H9 (cell line): ENCODE measurements around the gene FASLG. TPM values are rescaled to one million over a fixed set of nuclear protein-coding genes. Genes with fewer than 3 reads are reported as not detected.

Experiments
- DNase-seq: peaks from one replicate; pipeline ENCODE4 v3.0.0-alpha.2; 2017
- H2AFZ ChIP-seq: one replicate; pipeline ENCODE4 v1.6.1; 2013; ENCODE audit warnings: mild to moderate bottlenecking, low read length, control low read depth, moderate library complexity
- H2AK5ac ChIP-seq: 2 replicates; pipeline ENCODE4 v1.6.1; 2013; ENCODE audit warnings: low read length, control low read depth, mixed read lengths; ENCODE audit not compliant: insufficient read length
- H2BK120ac ChIP-seq: one replicate; pipeline ENCODE4 v1.6.1; 2013; ENCODE audit warnings: low read depth, mild to moderate bottlenecking, low read length, control low read depth, inconsistent platforms; ENCODE audit not compliant: poor library complexity, severe bottlenecking
- H2BK12ac ChIP-seq: 2 replicates; pipeline ENCODE4 v1.6.1; 2013; ENCODE audit warnings: low read length, control low read depth, mixed read lengths, low read depth; ENCODE audit not compliant: insufficient read length
- H2BK15ac ChIP-seq: 2 replicates; pipeline ENCODE4 v1.6.1; 2013; ENCODE audit warnings: low read depth, low read length, control low read depth
- H2BK20ac ChIP-seq: one replicate; pipeline ENCODE4 v1.6.1; 2013; ENCODE audit warnings: low read depth, mild to moderate bottlenecking, low read length, control low read depth, inconsistent platforms; ENCODE audit not compliant: poor library complexity, severe bottlenecking
- H2BK5ac ChIP-seq: 2 replicates; pipeline ENCODE4 v1.6.1; 2013; ENCODE audit warnings: low read length, control low read depth, mixed read lengths; ENCODE audit not compliant: insufficient read length
- H3K14ac ChIP-seq: 2 replicates; pipeline ENCODE4 v1.6.1; 2013; ENCODE audit warnings: low read length, control low read depth; ENCODE audit not compliant: insufficient read depth
- H3K18ac ChIP-seq: 2 replicates; pipeline ENCODE4 v1.6.1; 2013; ENCODE audit warnings: low read depth, mild to moderate bottlenecking, mixed read lengths, low read length, control low read depth; ENCODE audit not compliant: insufficient read length
- H3K23ac ChIP-seq: 2 replicates; pipeline ENCODE4 v1.6.1; 2013; ENCODE audit warnings: low read length, control low read depth, mixed read lengths, low read depth; ENCODE audit not compliant: insufficient read length
- H3K23me2 ChIP-seq: 2 replicates; pipeline ENCODE4 v1.6.1; 2013; ENCODE audit warnings: low read depth, mild to moderate bottlenecking, mixed read lengths, low read length, control low read depth; ENCODE audit not compliant: insufficient read length, poor library complexity, severe bottlenecking
- H3K27ac ChIP-seq: 2 replicates; pipeline ENCODE4 v1.5.1; 2013; ENCODE audit warnings: low read length, control low read depth, mixed read lengths, low read depth; ENCODE audit not compliant: insufficient read length
- H3K27me3 ChIP-seq: 2 replicates; pipeline ENCODE4 v1.6.1; 2013; ENCODE audit warnings: low read length, control low read depth, inconsistent platforms; ENCODE audit not compliant: insufficient read depth
- H3K4ac ChIP-seq: 2 replicates; pipeline ENCODE4 v1.6.1; 2013; ENCODE audit warnings: low read depth, mild to moderate bottlenecking, control low read depth, inconsistent platforms, low read length, moderate library complexity
- H3K4me1 ChIP-seq: 2 replicates; pipeline ENCODE4 v1.6.1; 2013; ENCODE audit warnings: low read length, control low read depth, inconsistent platforms; ENCODE audit not compliant: insufficient read depth
- H3K4me2 ChIP-seq: 2 replicates; pipeline ENCODE4 v1.6.1; 2013; ENCODE audit warnings: low read length, control low read depth, mixed read lengths; ENCODE audit not compliant: insufficient read length, insufficient read depth
- H3K56ac ChIP-seq: 2 replicates; pipeline ENCODE4 v1.6.1; 2013; ENCODE audit warnings: low read depth, mild to moderate bottlenecking, mixed read lengths, low read length, control low read depth; ENCODE audit not compliant: insufficient read length
- H3K79me1 ChIP-seq: 2 replicates; pipeline ENCODE4 v1.6.1; 2013; ENCODE audit warnings: low read depth, mild to moderate bottlenecking, moderate library complexity, low read length, control low read depth, inconsistent platforms; ENCODE audit not compliant: insufficient read depth, poor library complexity, severe bottlenecking
- H3K79me2 ChIP-seq: 2 replicates; pipeline ENCODE4 v1.6.1; 2013; ENCODE audit warnings: low read length, control low read depth, inconsistent platforms; ENCODE audit not compliant: insufficient read depth
- H3K9ac ChIP-seq: 2 replicates; pipeline ENCODE4 v1.6.1; 2013; ENCODE audit warnings: low read length, control low read depth, mixed read lengths; ENCODE audit not compliant: insufficient read length; ENCODE audit errors: extremely low read depth
- H3K9me3 ChIP-seq: one replicate; pipeline ENCODE4 v1.6.1; 2013; ENCODE audit warnings: low read depth, low read length, inconsistent platforms; ENCODE audit not compliant: control insufficient read depth
- H3T11ph ChIP-seq: one replicate; pipeline ENCODE4 v1.6.1; 2013; ENCODE audit warnings: mild to moderate bottlenecking, low read length, control low read depth, inconsistent platforms
- H4K20me1 ChIP-seq: one replicate; pipeline ENCODE4 v1.6.1; 2013; ENCODE audit not compliant: control insufficient read depth, insufficient read length, insufficient read depth
- H4K5ac ChIP-seq: 2 replicates; pipeline ENCODE4 v1.6.1; 2013; ENCODE audit warnings: low read depth, mild to moderate bottlenecking, mixed read lengths, low read length, control low read depth; ENCODE audit not compliant: insufficient read length
- H4K8ac ChIP-seq: replicated peaks from 2 replicates; pipeline ENCODE4 v1.6.1; 2013; ENCODE audit warnings: low read length, control low read depth, mixed read lengths, low read depth; ENCODE audit not compliant: insufficient read length
- H4K91ac ChIP-seq: 2 replicates; pipeline ENCODE4 v1.6.1; 2013; ENCODE audit warnings: low read depth, mild to moderate bottlenecking, moderate library complexity, mixed read lengths, low read length, control low read depth; ENCODE audit not compliant: insufficient read length
- H3K27ac Mint-ChIP-seq, 3 experiments: 2 replicates in 2 of 3; 3 replicates in 1 of 3; pipeline ENCODE4 v1.8.0; 2020 to 2021; ENCODE audit warnings: mixed read lengths in 3 of 3, mild to moderate bottlenecking in 1 of 3, moderate library complexity in 1 of 3
- H3K27me3 Mint-ChIP-seq: 2 replicates; pipeline ENCODE4 v1.8.0; 2021; ENCODE audit warnings: low read depth, mild to moderate bottlenecking, moderate library complexity, mixed read lengths
- H3K36me3 Mint-ChIP-seq, 3 experiments: 2 replicates in 2 of 3; 3 replicates in 1 of 3; pipeline ENCODE4 v1.8.0; 2020 to 2021; ENCODE audit warnings: low read depth in 3 of 3, mixed read lengths in 3 of 3; ENCODE audit not compliant: insufficient read depth in 1 of 3
- H3K4me1 Mint-ChIP-seq, 2 experiments: 2 replicates each; pipeline ENCODE4 v1.8.0; 2020; ENCODE audit warnings: mixed read lengths in 2 of 2
- H3K4me3 Mint-ChIP-seq, 2 experiments: 2 replicates in 1 of 2; 3 replicates in 1 of 2; pipeline ENCODE4 v1.8.0; 2020 to 2021; ENCODE audit warnings: mild to moderate bottlenecking in 2 of 2, mixed read lengths in 2 of 2, moderate library complexity in 1 of 2
- H3K9me3 Mint-ChIP-seq, 2 experiments: 2 replicates in 1 of 2; 3 replicates in 1 of 2; pipeline ENCODE4 v1.8.0; 2020; ENCODE audit warnings: mild to moderate bottlenecking in 2 of 2, mixed read lengths in 2 of 2, moderate library complexity in 1 of 2
- WGBS: extraction: QIAGEN DNeasy Blood & Tissue Kit; methylation state at CpG from one replicate; pipeline ENCODE4 v1.1.7; 2013; ENCODE audit warnings: missing lambda C conversion rate, low lambda C conversion rate, mixed read lengths; ENCODE audit not compliant: insufficient read length; ENCODE audit errors: extremely low coverage; 5-methylcytosine and 5-hydroxymethylcytosine counted together
- total RNA-seq: library from RNA; stranded (reverse); gene quantifications from 2 replicates; pipeline ENCODE4 v1.2.1, GENCODE V29; 2021
- TF ChIP-seq, protein P1 (sequence below): fragments of 200-600 bp; sonication (generic); conservative IDR thresholded peaks from 3 replicates; pipeline ENCODE4 v1.8.0; 2021; ENCODE audit warnings: antibody characterized with exemption, mild to moderate bottlenecking

Gene FASLG
- total RNA-seq, 1 experiment from 2014 or later: not detected

GRCh38 chr1:172672720-172673119, 13.8 kb downstream of the FASLG start:
- no peak for DNase-seq
- TF ChIP-seq, protein P1, sequence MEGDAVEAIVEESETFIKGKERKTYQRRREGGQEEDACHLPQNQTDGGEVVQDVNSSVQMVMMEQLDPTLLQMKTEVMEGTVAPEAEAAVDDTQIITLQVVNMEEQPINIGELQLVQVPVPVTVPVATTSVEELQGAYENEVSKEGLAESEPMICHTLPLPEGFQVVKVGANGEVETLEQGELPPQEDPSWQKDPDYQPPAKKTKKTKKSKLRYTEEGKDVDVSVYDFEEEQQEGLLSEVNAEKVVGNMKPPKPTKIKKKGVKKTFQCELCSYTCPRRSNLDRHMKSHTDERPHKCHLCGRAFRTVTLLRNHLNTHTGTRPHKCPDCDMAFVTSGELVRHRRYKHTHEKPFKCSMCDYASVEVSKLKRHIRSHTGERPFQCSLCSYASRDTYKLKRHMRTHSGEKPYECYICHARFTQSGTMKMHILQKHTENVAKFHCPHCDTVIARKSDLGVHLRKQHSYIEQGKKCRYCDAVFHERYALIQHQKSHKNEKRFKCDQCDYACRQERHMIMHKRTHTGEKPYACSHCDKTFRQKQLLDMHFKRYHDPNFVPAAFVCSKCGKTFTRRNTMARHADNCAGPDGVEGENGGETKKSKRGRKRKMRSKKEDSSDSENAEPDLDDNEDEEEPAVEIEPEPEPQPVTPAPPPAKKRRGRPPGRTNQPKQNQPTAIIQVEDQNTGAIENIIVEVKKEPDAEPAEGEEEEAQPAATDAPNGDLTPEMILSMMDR: no peak
- no peak overlapping the region for H2BK20ac ChIP-seq

More at GRCh38 chr1:172672720-172673119, 13.8 kb downstream of the FASLG start:
- H2BK5ac ChIP-seq: no peak overlapping the region
- H4K8ac ChIP-seq: no peak overlapping the region
- H2AK5ac ChIP-seq: no peak overlapping the region
- H3K4me2 ChIP-seq: no peak overlapping the region
- H3K79me2 ChIP-seq: no peaks in the 10 kb centered on the region
- Mint-ChIP-seq H3K27ac (no peak overlapping the region), H3K36me3 (no peaks in the 10 kb centered on the region), H3K27me3 (no peaks in the 10 kb centered on the region), H3K9me3 (peaks cover 0 to 2% of the 10 kb centered on the region in 2 experiments; a peak in 1 of 5 replicates), H3K4me1 (peaks cover 12 to 13% of the 10 kb centered on the region in 2 experiments), H3K4me3 (no peak overlapping the region)
- H2BK120ac ChIP-seq: no peak overlapping the region
- no peak overlapping the region for H3K9ac ChIP-seq
- H3K4ac ChIP-seq: no peak overlapping the region
- H3K27me3 ChIP-seq: no peaks in the 10 kb centered on the region
- no peak overlapping the region for H3K27ac ChIP-seq
- H3K56ac ChIP-seq: no peak overlapping the region
- H4K91ac ChIP-seq: no peak overlapping the region
- no peak overlapping the region for H2AFZ ChIP-seq
- no peaks in the 10 kb centered on the region for H3K9me3 ChIP-seq
- no peak overlapping the region for H3K23ac ChIP-seq
- no peaks in the 10 kb centered on the region for H4K20me1 ChIP-seq
- H4K5ac ChIP-seq: no peak overlapping the region
- H3K18ac ChIP-seq: no peak overlapping the region
- H2BK15ac ChIP-seq: no peak overlapping the region
- no peak overlapping the region for H2BK12ac ChIP-seq
- WGBS: no CpG with 5 or more reads among the region's 2 CpGs
- H3K23me2 ChIP-seq: no peaks in the 10 kb centered on the region
- no peaks in the 10 kb centered on the region for H3K79me1 ChIP-seq
- H3K14ac ChIP-seq: no peak overlapping the region
- H3T11ph ChIP-seq: no peak overlapping the region
- H3K4me1 ChIP-seq: no peaks in the 10 kb centered on the region
